Ascending aorta (tissue), 2 donors: ENCODE results near the gene MAMDC4. TPM values are rescaled to one million over a fixed set of nuclear protein-coding genes. Genes with fewer than 3 reads are reported as not detected.

Experiments
- DNase-seq, 2 donors: peaks; one replicate each; pipeline ENCODE4 v3.0.0-alpha.2; 2019; ENCODE audit warnings: low spot score in 2 of 2
- H3K27ac ChIP-seq, 2 donors: fragments of 200-600 bp; sonication (generic); one replicate each; pipeline ENCODE4 v1.5.1; 2016 to 2017; ENCODE audit warnings: mild to moderate bottlenecking in 1 of 2
- H3K27me3 ChIP-seq: fragments of 200-600 bp; sonication (generic); one replicate; pipeline ENCODE4 v1.5.1; 2017
- H3K36me3 ChIP-seq, 2 donors: fragments of 200-600 bp; sonication (generic); one replicate each; pipeline ENCODE4 v1.5.1; 2016
- H3K4me1 ChIP-seq, 2 donors: fragments of 200-600 bp; sonication (generic); one replicate each; pipeline ENCODE4 v1.5.1; 2016 to 2017; ENCODE audit warnings: mild to moderate bottlenecking in 1 of 2
- H3K4me3 ChIP-seq, 2 donors: fragments of 200-600 bp; sonication (generic); one replicate each; pipeline ENCODE4 v1.5.1; 2016 to 2017; ENCODE audit warnings: mild to moderate bottlenecking in 1 of 2
- H3K9me3 ChIP-seq, 2 donors: fragments of 200-600 bp; sonication (generic); one replicate each; pipeline ENCODE4 v1.5.1; 2016
- CTCF ChIP-seq, 3 experiments: fragments of 200-600 bp in 2 of 3; fragments of 450-650 bp in 1 of 3; sonication (generic) in 2 of 3; IDR thresholded peaks; one replicate each; pipeline ENCODE4 v1.5.1; 2016 to 2019; ENCODE audit warnings: antibody characterized with exemption in 3 of 3, mild to moderate bottlenecking in 1 of 3, moderate library complexity in 1 of 3
- intact Hi-C: fragments of 100-400 bp; cut with DNase I; formaldehyde crosslinking; loops from one replicate; pipeline ENCODE4 v1.15.1; 2023
- total RNA-seq: library from RNA; depleted of rRNA; stranded (reverse); fragments of >200 nt; gene quantifications from one replicate; pipeline ENCODE4 v1.1.0, GENCODE V29; 2016

Gene MAMDC4
- total RNA-seq, 1 donor from 2014 or later: 5.0 TPM

GRCh38 chr9:136814725-136815421 is 37.3 kb upstream of the MAMDC4 start:
- Histone ChIP-seq H3K36me3 (peaks cover 0 to 8% of the 10 kb centered on the region in 2 donors), H3K27me3 (no peaks in the 10 kb centered on the region), H3K4me1 (peaks cover 1 to 4% of the 10 kb centered on the region in 2 donors), H3K9me3 (no peaks in the 10 kb centered on the region), H3K27ac (no peak overlapping the region), H3K4me3 (no peak overlapping the region)
- intact Hi-C loops: no loop called here
- DNase-seq: no peak
- TF ChIP-seq CTCF (IDR thresholded peaks at IDR 0.05): no peak

- H3K4me1 ChIP-seq: no peaks in the 10 kb centered on the region
- H3K36me3 ChIP-seq: peaks cover 0 to 8% of the 10 kb centered on the region in 2 donors
- DNase-seq: no peak
- no peak overlapping the region for H3K27ac ChIP-seq
- H3K27me3 ChIP-seq: no peaks in the 10 kb centered on the region
- intact Hi-C loops: no loop called here
- no peak overlapping the region for H3K4me3 ChIP-seq
- no peaks in the 10 kb centered on the region for H3K9me3 ChIP-seq
- TF ChIP-seq CTCF (IDR thresholded peaks at IDR 0.05): no peak
These were observed 36.7 kb upstream of the MAMDC4 start for GRCh38 chr9:136815422-136815782.

- intact Hi-C loops: no loop called here
- no peak for DNase-seq
- Histone ChIP-seq H3K36me3 (peaks cover 23 to 32% of the 10 kb centered on the region in 2 donors), H3K27ac (no peak overlapping the region), H3K27me3 (no peaks in the 10 kb centered on the region), H3K4me1 (peaks cover 0 to 8% of the 10 kb centered on the region in 2 donors), H3K9me3 (no peaks in the 10 kb centered on the region), H3K4me3 (peak overlapping the region; percentile 40 to 51)
- TF ChIP-seq CTCF (IDR thresholded peaks at IDR 0.05): no peak
These were observed 30.9 kb upstream of the MAMDC4 start for GRCh38 chr9:136820971-136821825.

- Histone ChIP-seq H3K9me3 (no peaks in the 10 kb centered on the region), H3K27me3 (no peaks in the 10 kb centered on the region), H3K4me3 (peak overlapping the region in 1 of 2 donors; percentile 51), H3K27ac (no peak overlapping the region), H3K36me3 (peaks cover 30 to 40% of the 10 kb centered on the region in 2 donors), H3K4me1 (peaks cover 0 to 8% of the 10 kb centered on the region in 2 donors)
- intact Hi-C loops: no loop called here
- no peak for DNase-seq
- no peak for TF ChIP-seq CTCF (IDR thresholded peaks at IDR 0.05)
These were observed 30.2 kb upstream of the MAMDC4 start for GRCh38 chr9:136821826-136822544.

- Histone ChIP-seq H3K36me3 (peaks cover 30 to 46% of the 10 kb centered on the region in 2 donors), H3K9me3 (no peaks in the 10 kb centered on the region), H3K27me3 (no peaks in the 10 kb centered on the region), H3K27ac (no peak overlapping the region), H3K4me3 (no peak overlapping the region), H3K4me1 (peaks cover 0 to 8% of the 10 kb centered on the region in 2 donors)
- DNase-seq: no peak
- no peak for TF ChIP-seq CTCF (IDR thresholded peaks at IDR 0.05)
- intact Hi-C loops: no loop called here
These were observed 28.8 kb upstream of the MAMDC4 start for GRCh38 chr9:136823136-136824046.
